ENCODE measurements around the gene GPR15LG.

GPR15LG gene

DNA sequence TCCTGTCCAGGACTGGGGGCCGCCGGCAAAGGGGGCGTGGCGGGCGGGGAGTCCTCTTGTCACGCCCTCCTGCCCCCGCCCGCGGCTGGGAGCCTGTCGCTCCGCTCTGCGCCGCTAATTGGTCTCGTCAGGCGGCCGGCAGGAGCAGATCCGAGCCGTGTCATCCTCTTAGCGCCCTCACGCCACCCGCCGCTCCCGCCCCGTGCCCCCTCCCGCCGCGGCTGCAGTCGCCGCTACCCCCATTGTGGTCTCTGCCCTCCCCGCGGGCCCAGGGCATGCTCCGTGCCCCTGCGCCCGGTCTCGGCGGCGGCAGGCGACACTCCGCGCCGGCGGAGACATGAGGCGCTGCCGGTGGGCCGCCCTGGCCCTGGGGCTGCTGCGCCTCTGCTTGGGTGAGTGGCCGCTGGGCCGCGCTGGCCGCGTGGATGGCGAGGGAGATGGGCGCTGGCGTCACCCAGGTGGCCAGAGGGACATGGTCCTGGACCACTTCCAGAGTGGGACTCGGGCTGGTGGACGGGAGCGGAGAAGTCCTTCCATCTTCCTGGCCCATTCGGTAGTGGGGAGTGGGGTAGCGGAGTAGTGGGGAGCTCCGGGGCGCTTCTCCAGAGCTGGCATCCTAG is 20.9 kb downstream of the GPR15LG start, which contains the start of gene CDHR1:
TSS of gene CDHR1 (plus strand) at position 114 of the 620 bp plus-strand sequence. CDS start at position 338, 224 bp downstream.
- DNase-seq: peak; percentile 54

DNA sequence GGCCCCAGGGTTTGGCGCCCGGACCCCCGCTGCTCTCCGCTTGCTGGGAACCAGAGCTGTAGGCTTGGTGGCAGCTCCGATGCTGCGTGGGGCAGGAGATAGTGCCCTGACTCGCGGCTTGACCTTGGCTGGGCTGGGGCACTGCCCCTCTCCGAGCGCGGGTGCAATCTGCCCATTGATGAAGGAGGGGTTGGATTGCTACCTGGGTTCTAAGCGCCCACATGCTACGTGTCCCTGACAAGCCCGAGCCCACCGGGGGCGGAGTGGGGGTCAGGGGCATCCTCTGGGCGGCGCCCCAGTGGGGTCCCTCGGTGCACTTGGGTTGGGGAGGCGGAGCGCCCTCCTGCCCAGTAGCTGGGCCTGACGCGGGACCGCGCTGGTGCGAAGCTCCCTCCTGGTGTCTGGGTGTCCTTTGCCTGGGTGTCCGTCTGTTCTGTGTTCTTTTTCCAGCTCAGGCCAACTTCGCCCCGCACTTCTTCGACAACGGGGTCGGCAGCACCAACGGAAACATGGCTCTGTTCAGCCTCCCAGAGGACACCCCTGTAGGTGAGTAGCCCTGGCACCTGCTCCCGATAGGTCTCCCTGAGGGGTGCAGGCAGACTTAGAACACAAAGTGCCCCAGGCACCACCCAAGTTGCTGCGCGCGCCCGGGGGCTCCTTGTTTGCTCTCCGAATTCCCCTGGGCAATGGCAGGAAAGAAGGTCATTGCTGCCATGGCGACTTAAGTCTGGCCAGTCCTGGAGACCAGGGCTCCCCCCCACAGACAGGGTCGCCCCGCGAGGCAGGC is 21.6 kb downstream of the GPR15LG start:
- no peak for DNase-seq

DNA sequence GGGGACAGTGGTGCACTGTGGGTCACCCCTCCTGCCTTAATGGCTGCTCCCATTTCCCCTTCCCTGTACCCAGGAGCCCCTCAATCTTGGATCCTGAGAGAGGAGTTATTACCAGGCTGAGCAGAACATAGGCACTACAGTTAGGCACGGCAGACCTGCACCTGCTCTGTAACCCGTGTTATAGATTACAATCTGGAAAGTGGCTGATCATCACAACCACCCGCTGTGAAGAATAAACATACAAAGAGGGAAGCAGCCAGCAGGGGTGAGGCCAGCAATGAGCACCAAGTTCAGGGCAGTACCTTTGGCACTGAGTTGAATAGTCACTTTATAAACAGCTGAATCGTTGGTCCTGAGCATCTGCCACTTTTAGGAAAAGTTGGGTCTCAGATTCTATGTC is 22.5 kb downstream of the GPR15LG start:
- DNase-seq: peak; percentile 85

DNA sequence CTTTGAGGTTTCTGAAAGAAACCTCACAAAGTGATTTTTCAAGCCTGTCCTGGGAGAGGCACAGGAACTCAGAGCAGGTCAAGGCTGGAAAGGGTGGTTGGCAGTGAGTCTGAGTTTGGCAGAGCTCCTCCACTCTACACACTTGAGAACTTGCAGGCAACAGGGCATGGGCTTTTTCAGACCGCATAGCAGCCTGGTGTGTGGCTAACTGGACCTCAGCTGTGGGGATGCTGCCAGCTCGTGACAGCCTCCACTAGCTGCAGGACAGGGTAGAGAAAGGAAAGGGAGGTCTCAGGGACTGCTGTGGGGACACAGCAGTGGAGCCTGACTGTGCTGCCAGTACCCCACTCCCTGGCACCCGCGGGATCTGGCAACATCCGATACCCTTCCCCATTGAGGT is 23.3 kb downstream of the GPR15LG start:
- DNase-seq: no peak

DNA sequence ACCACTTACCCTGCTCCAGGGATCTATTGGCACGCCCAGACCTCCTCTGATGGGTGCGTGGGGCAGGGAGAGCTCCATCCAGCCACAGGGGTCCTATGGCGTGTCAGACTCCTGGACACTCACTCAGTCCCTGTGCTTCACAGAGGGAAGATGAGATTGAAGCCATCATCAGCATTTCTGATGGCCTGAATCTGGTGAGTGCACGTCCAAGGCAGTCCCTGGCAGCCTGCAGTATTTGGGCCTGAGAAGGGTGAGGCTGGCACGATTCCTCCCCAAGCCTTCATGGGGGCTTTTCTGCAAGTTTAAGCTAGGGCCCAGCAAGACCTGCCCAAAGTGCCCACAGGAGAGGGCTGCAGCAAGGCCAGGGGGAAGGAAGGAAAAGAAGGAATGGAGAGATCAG is 24.0 kb downstream of the GPR15LG start:
- DNase-seq: no peak

DNA sequence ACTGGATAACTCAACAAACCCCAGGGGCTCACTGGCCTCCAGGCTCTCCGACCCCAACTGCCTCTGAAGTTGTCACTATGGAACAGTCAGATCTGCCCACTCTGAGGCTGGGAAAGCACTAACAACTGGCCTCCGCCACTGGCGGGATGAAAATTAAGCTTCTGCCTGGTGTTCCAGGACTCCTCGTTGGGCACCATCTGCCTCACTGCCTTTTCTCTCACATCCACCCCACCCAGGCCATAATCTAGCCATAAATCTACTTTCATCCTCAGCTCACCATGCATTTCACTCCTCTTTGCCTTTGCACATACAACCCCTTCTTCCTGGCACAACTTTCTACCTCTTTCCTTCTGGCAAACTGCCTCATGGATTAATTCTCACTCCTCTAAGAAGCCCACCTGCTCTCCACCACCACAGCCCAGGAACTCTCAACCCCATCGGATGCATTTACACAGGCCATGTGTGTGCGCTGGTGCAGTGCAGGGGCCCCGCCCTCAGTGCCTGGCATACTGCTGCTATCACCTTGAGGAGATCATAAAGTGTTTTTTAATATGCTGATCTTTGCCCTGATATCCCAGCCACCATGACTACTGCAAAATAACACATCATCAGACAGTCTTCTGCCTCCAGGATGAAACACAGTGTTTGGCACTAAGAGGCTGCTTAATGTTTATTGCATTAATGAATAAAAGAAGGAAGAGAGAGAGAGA is 24.8 kb downstream of the GPR15LG start:
- DNase-seq: no peak

DNA sequence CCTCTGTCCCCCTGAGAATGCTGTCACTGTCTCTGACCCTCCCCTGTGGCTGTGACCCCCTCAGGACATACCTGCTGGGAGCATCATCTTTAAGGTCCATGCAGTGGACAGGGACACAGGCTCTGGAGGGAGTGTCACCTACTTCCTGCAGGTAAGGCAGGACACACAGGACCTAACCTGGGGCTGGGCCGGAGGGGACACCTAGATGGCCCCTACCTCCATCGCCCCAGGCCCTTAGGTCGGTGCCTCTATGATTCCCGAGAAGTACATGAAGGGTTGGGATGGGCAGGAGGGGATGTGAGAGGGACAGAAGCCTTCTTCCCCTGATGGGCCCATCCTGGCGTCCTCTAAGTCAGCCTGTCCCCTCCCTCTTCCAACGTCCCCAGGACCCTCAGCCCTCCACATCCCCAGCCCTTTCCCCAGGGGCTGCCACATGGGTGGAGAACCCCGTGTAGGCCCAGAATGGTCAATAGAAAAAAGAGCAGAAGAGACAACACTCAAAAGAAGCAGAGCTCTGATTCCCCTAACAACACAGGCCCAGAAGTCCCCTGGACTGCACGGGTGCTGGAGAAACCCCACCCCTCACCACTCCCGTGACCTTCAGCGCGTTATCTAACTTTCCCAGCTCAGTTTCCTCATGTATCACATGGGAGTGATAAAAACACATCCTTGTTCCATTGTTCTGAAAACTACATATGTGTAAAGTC is 27.1 kb downstream of the GPR15LG start:
- no peak for DNase-seq

DNA sequence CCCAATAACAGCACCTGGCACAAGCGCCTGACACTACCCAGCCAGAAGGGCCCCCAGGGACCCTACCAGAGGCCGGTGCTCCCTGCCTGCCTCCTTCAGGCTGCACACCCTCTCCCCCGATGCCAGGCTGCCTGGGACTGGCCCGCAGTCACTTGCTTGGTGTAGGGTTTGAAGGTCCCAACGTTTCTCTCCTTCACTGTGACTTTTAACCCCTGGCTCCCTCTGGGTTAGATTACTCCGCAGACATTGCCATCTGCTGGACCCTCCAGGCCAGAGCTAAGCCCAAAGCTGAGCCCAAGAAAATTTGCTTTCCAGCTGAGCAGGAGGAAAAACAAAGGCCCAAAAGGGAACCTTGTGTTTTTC is 27.6 kb downstream of the GPR15LG start:
- no peak for DNase-seq

DNA sequence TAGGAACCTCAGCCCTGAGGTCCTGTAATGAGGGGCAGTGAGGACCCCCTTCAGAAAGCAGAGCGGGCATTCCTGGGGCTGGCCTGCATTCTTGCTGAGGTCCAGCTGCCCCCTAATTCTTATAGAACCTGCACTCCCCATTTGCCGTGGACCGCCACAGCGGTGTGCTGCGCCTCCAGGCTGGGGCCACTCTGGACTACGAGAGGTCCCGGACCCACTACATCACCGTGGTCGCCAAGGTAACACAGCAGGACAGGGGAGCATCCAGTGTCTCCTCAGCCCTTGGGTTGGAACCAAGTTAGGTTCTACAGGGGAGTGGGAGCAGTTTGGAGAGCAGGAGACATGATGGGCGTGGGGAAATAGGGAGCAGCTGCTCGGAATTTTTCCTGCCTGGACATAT is 28.1 kb downstream of the GPR15LG start:
- no peak for DNase-seq

DNA sequence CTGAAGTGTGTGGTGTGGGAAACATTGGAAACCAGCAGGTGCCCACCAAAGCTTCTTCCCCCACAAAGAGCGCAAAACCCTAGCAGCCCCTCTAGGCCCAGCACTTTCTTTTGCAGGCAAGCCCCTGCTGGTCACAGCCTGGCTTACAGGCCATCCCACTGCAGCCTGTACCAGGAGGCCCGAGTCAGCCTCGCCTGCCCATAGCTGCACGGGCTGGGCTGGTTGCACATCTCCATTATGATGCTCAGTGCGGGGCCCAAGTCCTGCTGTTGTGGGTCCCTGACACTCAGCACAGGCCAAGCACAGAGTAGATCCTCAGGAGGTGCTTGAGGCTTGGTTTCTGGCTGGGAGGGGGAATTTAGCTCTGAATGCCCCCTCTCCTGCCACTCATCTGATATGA is 28.7 kb downstream of the GPR15LG start:
- no peak for DNase-seq

DNA sequence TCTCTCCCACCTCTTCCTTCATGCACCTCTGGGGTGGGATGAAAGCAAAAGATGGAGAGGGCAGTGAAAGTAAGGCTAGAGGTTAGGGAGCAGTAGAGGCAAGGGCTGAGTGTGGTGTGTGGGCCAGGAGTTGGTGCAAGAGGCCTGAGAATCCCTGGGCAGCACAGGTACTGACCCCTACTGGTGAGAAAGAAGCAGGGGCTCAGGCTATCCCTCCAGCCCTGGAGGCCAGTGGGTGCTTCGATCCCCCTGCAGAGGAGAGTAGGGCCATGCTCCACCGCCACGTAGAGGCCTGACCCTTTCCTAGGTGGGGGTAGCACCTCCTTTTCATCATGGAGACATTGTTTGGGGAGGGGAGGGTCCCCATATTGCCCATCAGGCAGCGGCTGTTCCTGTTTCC is 30.5 kb downstream of the GPR15LG start:
- DNase-seq: no peak

DNA sequence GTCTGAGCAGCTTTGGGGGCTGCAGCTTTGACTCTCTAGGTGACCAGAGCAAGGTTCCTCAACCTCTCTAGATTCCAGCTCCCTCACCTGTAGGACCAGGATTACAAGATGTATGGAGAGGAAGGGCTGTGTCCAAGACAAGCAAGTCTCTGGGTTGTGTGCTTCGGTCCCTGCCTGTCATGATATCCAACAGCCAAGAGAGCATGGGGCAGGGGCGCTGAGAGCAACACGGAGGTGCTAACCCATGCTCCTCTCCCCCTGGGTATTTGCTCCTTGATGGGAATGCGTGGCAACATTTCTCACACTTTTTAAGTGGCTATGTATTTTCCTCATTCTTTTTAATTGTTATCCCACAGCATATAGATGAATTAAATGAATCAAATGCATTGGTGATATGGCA is 31.0 kb downstream of the GPR15LG start:
- no peak for DNase-seq

DNA sequence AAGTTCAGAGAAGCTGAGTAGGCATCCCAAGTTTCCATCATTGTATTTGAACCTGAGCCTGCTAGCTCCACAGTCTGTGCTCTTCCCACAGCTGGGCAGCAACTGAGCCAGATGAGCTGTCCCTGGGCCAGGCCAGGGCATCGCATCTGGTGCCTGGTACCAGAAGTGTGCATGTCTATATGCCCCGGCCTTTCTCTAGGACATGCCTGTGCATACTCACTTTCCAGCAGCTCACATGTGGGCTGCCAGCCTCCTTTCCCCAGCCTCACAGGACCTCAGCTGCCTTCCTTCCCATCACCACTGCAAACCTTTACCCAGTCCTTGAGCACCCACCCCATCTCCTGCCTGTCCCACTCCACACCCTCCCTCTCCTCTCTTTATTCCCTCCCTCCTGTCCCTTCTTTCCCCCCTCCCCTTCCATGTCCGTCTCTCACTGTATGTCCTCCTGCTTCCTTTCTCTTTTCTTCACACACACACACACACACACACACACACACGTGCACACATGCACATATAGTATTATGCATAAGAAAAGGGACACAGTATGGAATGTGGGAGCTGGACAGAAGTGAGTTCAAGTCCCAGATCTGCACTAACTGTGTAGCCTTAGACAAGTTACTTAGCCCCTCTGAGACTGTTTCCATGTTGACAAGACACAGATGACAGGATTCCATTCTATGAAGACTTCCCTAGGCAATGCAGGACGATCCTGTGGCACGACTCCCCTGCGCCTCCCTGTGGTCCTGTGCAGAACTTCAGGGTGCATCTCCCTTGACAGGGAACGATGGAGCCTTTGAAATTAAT is 31.6 kb downstream of the GPR15LG start:
- peak; percentile 43 for DNase-seq

DNA sequence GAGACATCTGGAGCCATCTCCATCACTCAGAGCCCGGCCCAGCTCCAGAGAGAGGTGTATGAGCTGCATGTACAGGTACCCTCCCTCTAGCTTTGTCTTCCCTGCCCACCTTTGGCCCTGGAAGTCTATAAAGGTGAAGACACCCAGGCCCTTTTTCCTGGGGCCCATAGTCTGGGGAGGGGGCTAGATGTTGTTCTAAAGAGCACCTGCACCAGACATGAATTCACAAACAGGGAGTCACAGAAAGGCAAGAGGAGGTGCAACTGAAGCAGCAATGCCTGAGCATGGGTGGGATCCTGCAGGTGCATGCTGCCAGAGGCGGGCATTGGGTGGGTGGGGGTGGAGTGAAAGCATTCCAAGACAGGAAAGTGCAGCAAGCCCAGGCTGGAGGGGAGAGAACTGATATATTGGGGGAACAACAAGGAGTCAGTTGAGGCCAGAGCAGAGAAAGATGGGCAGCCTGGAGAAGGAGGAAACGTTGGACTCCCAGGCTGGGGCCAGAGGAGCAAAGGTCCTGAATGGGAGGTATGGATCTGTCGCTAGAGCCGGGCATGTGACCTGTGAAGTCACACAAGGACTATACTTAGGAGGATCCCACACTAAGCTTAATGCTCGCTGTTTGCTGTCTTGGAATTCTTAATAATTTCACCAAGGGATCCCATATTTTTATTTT is 32.4 kb downstream of the GPR15LG start:
- no peak for DNase-seq

DNA sequence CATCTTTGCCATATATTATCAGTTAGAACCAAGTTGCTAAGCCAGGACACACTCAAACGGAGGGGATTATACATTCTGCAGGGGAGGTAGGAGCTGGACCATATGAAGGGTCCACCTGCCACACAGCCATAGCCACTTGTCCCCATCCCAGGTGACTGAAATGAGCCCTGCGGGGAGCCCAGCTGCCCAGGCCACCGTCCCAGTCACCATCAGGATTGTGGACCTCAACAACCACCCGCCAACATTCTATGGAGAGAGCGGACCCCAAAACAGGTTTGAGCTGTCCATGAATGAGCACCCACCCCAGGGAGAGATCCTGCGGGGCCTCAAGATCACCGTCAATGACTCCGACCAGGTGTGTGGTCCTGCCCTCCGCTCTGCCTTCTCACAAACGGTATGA is 34.4 kb downstream of the GPR15LG start:
- no peak for DNase-seq

DNA sequence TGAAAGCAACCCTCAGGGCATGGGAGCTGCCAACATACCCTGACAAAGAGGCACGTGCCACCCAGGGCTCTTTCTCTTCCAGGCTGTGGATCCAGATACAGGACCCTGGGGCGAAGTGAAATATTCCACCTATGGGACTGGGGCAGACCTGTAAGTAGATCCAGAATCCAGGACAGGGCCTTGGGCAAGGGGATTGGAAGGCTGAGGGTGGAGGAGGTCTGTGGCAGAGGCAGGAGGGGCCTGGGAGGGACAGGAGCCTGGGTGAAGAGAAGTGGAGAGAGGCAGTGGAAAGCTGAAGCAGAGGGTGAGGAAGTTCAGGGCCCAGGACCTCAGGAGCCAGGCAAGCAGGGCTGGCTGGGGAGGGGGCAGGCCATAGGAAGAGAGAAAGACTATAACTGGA is 38.0 kb downstream of the GPR15LG start:
- DNase-seq: no peak

DNA sequence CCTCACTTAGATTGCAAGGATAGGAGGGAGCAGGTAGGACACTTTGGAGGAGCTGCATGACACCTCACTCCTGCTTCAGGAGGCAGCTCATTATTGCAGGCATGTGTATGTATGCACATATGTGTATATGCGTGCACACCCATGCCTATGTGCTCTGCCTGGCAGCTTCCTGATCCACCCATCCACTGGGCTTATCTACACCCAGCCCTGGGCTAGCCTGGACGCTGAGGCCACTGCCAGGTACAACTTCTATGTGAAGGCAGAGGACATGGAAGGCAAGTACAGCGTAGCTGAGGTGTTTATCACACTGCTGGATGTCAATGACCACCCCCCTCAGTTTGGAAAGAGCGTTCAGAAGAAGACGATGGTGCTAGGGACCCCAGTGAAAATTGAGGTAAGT is 38.4 kb downstream of the GPR15LG start:
- DNase-seq: no peak

DNA sequence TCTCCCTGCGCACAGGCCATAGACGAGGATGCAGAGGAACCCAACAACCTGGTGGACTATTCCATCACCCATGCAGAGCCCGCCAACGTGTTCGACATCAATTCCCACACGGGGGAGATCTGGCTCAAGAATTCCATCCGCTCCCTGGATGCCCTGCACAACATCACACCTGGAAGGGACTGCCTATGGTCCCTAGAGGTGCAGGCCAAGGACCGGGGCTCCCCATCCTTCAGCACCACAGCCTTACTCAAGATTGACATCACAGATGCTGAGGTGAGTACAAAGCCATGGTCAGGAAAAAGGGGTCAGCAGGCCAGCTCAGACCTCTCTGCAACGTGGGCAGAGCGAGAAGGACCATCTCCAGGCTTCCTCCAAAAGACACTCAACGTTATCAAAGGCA is 39.5 kb downstream of the GPR15LG start:
- no peak for DNase-seq

DNA sequence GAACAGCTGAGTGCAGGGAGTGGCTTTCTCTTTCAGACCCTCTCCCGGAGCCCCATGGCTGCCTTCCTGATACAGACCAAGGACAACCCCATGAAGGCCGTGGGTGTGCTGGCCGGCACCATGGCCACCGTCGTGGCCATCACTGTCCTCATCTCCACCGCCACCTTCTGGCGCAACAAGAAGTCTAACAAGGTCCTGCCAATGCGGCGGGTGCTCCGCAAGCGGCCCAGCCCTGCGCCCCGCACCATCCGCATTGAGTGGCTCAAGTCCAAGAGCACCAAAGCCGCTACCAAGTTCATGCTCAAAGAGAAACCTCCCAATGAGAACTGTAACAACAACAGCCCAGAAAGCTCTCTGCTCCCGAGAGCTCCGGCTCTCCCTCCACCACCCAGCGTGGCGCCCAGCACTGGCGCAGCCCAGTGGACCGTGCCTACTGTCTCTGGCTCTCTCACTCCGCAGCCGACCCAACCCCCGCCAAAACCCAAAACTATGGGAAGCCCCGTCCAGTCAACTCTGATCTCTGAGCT is 40.5 kb downstream of the GPR15LG start:
- no peak for DNase-seq

DNA sequence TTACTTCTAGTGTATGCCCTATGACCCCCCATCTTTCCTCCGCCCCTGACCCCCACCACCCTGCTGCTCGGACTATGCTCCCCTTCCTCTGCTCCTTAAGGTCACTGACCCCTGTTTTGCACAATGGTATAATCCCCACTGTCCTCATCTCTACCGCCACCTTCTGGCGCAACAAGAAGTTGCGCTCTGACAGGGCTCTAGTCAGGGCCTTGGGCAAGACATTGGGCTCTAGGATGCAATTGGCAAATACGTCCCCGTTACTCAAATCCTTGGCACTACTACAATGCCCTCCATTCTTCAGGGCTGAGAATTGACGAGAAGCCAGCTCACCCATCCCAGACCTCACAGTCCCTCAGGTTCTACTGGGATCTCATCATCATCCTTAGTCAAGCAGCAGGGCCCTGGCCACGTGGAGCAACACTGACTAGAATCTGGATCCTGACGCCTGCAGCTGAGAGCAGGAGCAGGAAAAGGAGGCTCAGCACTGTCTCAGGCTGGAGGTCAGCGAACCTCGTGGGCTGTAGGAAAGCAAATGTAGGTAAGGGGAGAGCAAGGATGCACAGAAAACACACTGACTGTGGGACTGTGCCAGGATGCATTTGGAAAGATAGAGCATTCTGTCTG is 41.1 kb downstream of the GPR15LG start:
- no peak for DNase-seq

DNA sequence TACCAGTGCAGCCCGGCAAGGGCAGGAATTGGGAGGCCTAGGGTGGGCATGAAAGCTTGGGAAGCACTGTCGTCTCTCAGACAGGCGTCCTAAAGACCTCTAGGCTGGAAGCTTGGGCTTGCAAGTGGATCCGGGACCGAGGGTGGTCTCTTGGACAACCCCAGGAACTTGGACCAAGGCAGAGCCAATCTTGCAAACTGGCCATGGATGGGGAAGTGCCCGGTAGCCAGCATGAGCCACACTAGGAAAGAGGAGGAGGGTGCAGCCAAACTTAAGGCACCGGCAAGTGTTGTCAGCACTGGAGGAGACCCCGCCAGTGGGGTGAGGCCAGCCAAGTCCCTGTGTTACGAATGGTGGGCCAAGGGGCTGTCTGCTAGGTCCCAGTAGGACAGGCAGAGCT is 43.2 kb downstream of the GPR15LG start:
- no peak for DNase-seq

Measured in NCI-H345 (cell line).